Right lobe of liver (tissue), 6 donors: ENCODE measurements around the gene HDHD3. TPM values are rescaled to one million over a fixed set of nuclear protein-coding genes. Genes with fewer than 3 reads are reported as not detected.
"Not testable (repeated sequence)": the region's sequence is repeated elsewhere in the genome, so short reads cannot be mapped to it uniquely, and the experiment has no call there.

ENCODE experiments used
- ATAC-seq, 4 donors: fragments of 200-7000 bp; cut with Tn5 transposase; one replicate each; pipeline ENCODE4 v1.9.1; 2020; ENCODE audit warnings: mild to moderate bottlenecking in 4 of 4, moderate library complexity in 4 of 4
- DNase-seq, 3 donors: peaks; one replicate each; pipeline ENCODE4 v3.0.0-alpha.2; 2020
- H3K27ac ChIP-seq, 3 donors: fragments of 200-600 bp; one replicate each; pipeline ENCODE4 v1.8.0; 2022
- H3K27me3 ChIP-seq, 2 donors: fragments of 200-600 bp; one replicate each; pipeline ENCODE4 v1.8.0; 2022
- H3K36me3 ChIP-seq, 4 donors: fragments of 200-600 bp; sonication (generic) in 1 of 4; one replicate each; pipeline versions ENCODE4 v1.5.1 to v1.8.0; 2017 to 2022; ENCODE audit warnings: control low read depth in 1 of 4
- H3K4me1 ChIP-seq, 4 donors: fragments of 200-600 bp; sonication (generic) in 1 of 4; one replicate each; pipeline versions ENCODE4 v1.5.1 to v1.8.0; 2017 to 2022; ENCODE audit warnings: control low read depth in 1 of 4
- H3K4me3 ChIP-seq, 3 donors: fragments of 200-600 bp; one replicate each; pipeline ENCODE4 v1.8.0; 2022
- H3K9me3 ChIP-seq, 4 donors: fragments of 200-600 bp; sonication (generic) in 1 of 4; one replicate each; pipeline versions ENCODE4 v1.5.1 to v1.8.0; 2017 to 2022; ENCODE audit warnings: control low read depth in 1 of 4
- CTCF ChIP-seq, 4 donors: fragments of 200-600 bp in 3 of 4; fragments of 450-650 bp in 1 of 4; IDR thresholded peaks; one replicate each; pipeline versions ENCODE4 v1.5.1 to v1.8.0; 2016 to 2022; ENCODE audit warnings: antibody characterized with exemption in 4 of 4, mild to moderate bottlenecking in 2 of 4
- POLR2A ChIP-seq: fragments of 450-650 bp; IDR thresholded peaks from one replicate; pipeline ENCODE4 v1.6.1; 2017; ENCODE audit warnings: antibody characterized with exemption, mild to moderate bottlenecking
- WGBS: methylation state at CpG from one replicate; pipeline ENCODE4 v1.1.6; 2018; ENCODE audit warnings: low coverage, low lambda C conversion rate; ENCODE audit not compliant: insufficient coverage; ENCODE audit errors: missing lambda C conversion rate; 5-methylcytosine and 5-hydroxymethylcytosine counted together
- intact Hi-C, 2 donors: fragments of 100-400 bp; cut with DNase I; formaldehyde crosslinking; loops; one replicate each; pipeline versions ENCODE4 v1.11.2 to v1.14.1; 2022
- total RNA-seq, 6 experiments: library from RNA; depleted of rRNA in 2 of 6; stranded (reverse); fragments of >200 nt in 2 of 6; fragmentation: NEBNext Ultra II Directional in 3 of 6; extraction: Animal tissue kit (Norgen Biotek cat#: 25700) in 3 of 6; gene quantifications; one replicate each; pipeline versions ENCODE4 v1.1.0 to v1.2.4, GENCODE V29; 2016 to 2023
- donor health status: DM: no; HTN: yes; CAD: no.
- donor health status: DM: no; HTN: no; CAD: no.
- donor health status: DM: no; HTN: no; CAD: no.
- donor health status: DM: no; HTN: yes; CAD: no.
- donor health status: DM: no; HTN: yes; CAD: no.

HDHD3 gene
- total RNA-seq, 6 experiments from 2014 or later = 36.5 to 70.5 (median 67.1) TPM

- no peaks in the 10 kb centered on the region for H3K9me3 ChIP-seq
- peak overlapping the region in 2 of 3 donors; percentile 40 to 50 for H3K27ac ChIP-seq
- WGBS = no CpG with 5 or more reads among the region's 1 CpG
- intact Hi-C loops = no loop called here
- H3K27me3 ChIP-seq = no peaks in the 10 kb centered on the region
- no peak for DNase-seq
- no peak overlapping the region for H3K4me3 ChIP-seq
- H3K36me3 ChIP-seq = no peaks in the 10 kb centered on the region
- peaks cover 0 to 56% (median 18%) of the 10 kb centered on the region in 4 donors for H3K4me1 ChIP-seq
- no peak for TF ChIP-seq CTCF (IDR thresholded peaks at IDR 0.05)
- TF ChIP-seq POLR2A = no peak
- no peak for ATAC-seq
These were observed 4.1 kb upstream of the HDHD3 start for GRCh38 chr9:113380869-113381378.

- H3K27ac ChIP-seq = peak overlapping the region in 1 of 3 donors; percentile 40
- H3K27me3 ChIP-seq, intact Hi-C loops, DNase-seq, H3K9me3 ChIP-seq, ATAC-seq, H3K36me3 ChIP-seq, H3K4me3 ChIP-seq: not testable (repeated sequence)
- peaks cover 0 to 61% (median 21%) of the 10 kb centered on the region in 4 donors for H3K4me1 ChIP-seq
- WGBS = 52% methylated on average over 2 of the region's 2 CpGs
These were observed 3.0 kb upstream of the HDHD3 start for GRCh38 chr9:113379829-113380210.

- H3K4me1 ChIP-seq = peaks cover 0 to 62% (median 24%) of the 10 kb centered on the region in 4 donors
- H3K27ac ChIP-seq = peak overlapping the region in 2 of 3 donors; percentile 16 to 60
- H3K36me3 ChIP-seq = peaks cover 0 to 10% (median 2%) of the 10 kb centered on the region in 4 donors
- ATAC-seq, H3K4me3 ChIP-seq, H3K27me3 ChIP-seq, DNase-seq, intact Hi-C loops, H3K9me3 ChIP-seq: not testable (repeated sequence)
- WGBS = 29% methylated on average over 23 of the region's 24 CpGs
These were observed 2.5 kb upstream of the HDHD3 start for GRCh38 chr9:113379094-113379828.

- Histone ChIP-seq H3K27ac (peak overlapping the region in 2 of 3 donors; percentile 70 to 83), H3K27me3 (no peaks in the 10 kb centered on the region), H3K4me3 (peak overlapping the region; percentile 68 to 99 (median 94)), H3K9me3 (no peaks in the 10 kb centered on the region), H3K36me3 (peaks cover 0 to 25% (median 8%) of the 10 kb centered on the region in 4 donors), H3K4me1 (peaks cover 0 to 45% (median 18%) of the 10 kb centered on the region in 4 donors)
- TF ChIP-seq CTCF (IDR thresholded peaks at IDR 0.05) (no peak), POLR2A (no peak)
- ATAC-seq (peak in 1 of 4 donors; percentile 3), DNase-seq (no peak)
- intact Hi-C loops = no loop called here
- 31% methylated on average over 5 of the region's 6 CpGs for WGBS
These were observed 1.4 kb downstream of the HDHD3 start for GRCh38 chr9:113375057-113376023.

- H3K9me3 ChIP-seq = no peaks in the 10 kb centered on the region
- no peak for TF ChIP-seq POLR2A
- TF ChIP-seq CTCF (IDR thresholded peaks at IDR 0.05) = no peak
- peaks cover 0 to 44% (median 17%) of the 10 kb centered on the region in 4 donors for H3K4me1 ChIP-seq
- intact Hi-C loops = no loop called here
- no peaks in the 10 kb centered on the region for H3K27me3 ChIP-seq
- H3K36me3 ChIP-seq = peaks cover 0 to 25% (median 8%) of the 10 kb centered on the region in 4 donors
- DNase-seq (no peak), ATAC-seq (no peak)
- WGBS = no CpG with 5 or more reads among the region's 24 CpGs
- H3K27ac ChIP-seq = no peak overlapping the region
- no peak overlapping the region for H3K4me3 ChIP-seq
These were observed 3.0 kb downstream of the HDHD3 start for GRCh38 chr9:113373676-113374392.
